Superior temporal gyrus (tissue), 1 donor: ENCODE measurements around the gene PCGF3.
"Not testable (repeated sequence)": the region's sequence is repeated elsewhere in the genome, so short reads cannot be mapped to it uniquely, and the experiment has no call there.

ENCODE experiments used
- DNase-seq: peaks from one replicate; pipeline ENCODE4 v3.0.0-alpha.2; 2016; ENCODE audit errors: extremely low spot score

Gene PCGF3

GRCh38 chr4:764405-765169 lies 59.0 kb downstream of the PCGF3 start:
- DNase-seq: no peak

- no peak for DNase-seq
These were observed 60.5 kb downstream of the PCGF3 start for GRCh38 chr4:766152-766515.

GRCh38 chr4:766559-767283 lies 61.1 kb downstream of the PCGF3 start:
- no peak for DNase-seq

GRCh38 chr4:768076-768475 lies 62.4 kb downstream of the PCGF3 start:
- DNase-seq: no peak

- DNase-seq: peak; percentile 19
These were observed 63.4 kb downstream of the PCGF3 start for GRCh38 chr4:768995-769394.

- DNase-seq: no peak
These were observed 63.9 kb downstream of the PCGF3 start for GRCh38 chr4:769511-769910.

GRCh38 chr4:770022-770421 lies 64.4 kb downstream of the PCGF3 start:
- no peak for DNase-seq

GRCh38 chr4:771464-771863 lies 65.8 kb downstream of the PCGF3 start:
- DNase-seq: no peak

- no peak for DNase-seq
These were observed 66.5 kb downstream of the PCGF3 start for GRCh38 chr4:772118-772517.

GRCh38 chr4:772776-773175 lies 67.1 kb downstream of the PCGF3 start:
- no peak for DNase-seq

GRCh38 chr4:773214-773613 lies 67.6 kb downstream of the PCGF3 start:
- DNase-seq: no peak

GRCh38 chr4:774419-775092 lies 68.9 kb downstream of the PCGF3 start:
- not testable (repeated sequence) for DNase-seq

GRCh38 chr4:775485-775884 lies 69.9 kb downstream of the PCGF3 start:
- DNase-seq: not testable (repeated sequence)

- no peak for DNase-seq
These were observed 71.3 kb downstream of the PCGF3 start for GRCh38 chr4:776743-777441.

GRCh38 chr4:777520-778262 lies 72.1 kb downstream of the PCGF3 start:
- peak; percentile 16 for DNase-seq

- DNase-seq: no peak
These were observed 73.9 kb downstream of the PCGF3 start for GRCh38 chr4:779555-779954.

GRCh38 chr4:780255-780654 lies 74.6 kb downstream of the PCGF3 start:
- DNase-seq: not testable (repeated sequence)

- no peak for DNase-seq
These were observed 75.3 kb downstream of the PCGF3 start for GRCh38 chr4:780716-781492.

GRCh38 chr4:781493-782216 lies 76.0 kb downstream of the PCGF3 start:
- DNase-seq: peak; percentile 99
